GM12801 (cell line): ENCODE measurements around the gene KIAA1549.

Source experiments
- CTCF ChIP-seq: IDR thresholded peaks from one replicate; pipeline ENCODE4 v1.5.1; 2011; ENCODE audit warnings: control low read depth; ENCODE audit not compliant: insufficient read length; ENCODE audit errors: extremely low read depth

The KIAA1549 gene

GRCh38 chr7:138919911-138920310 is 61.3 kb downstream of the KIAA1549 start:
- TF ChIP-seq CTCF = no peak

GRCh38 chr7:138919216-138919615 is 62.0 kb downstream of the KIAA1549 start:
- no peak for TF ChIP-seq CTCF

GRCh38 chr7:138918756-138919155 is 62.4 kb downstream of the KIAA1549 start:
- no peak for TF ChIP-seq CTCF

GRCh38 chr7:138918176-138918575 is 63.0 kb downstream of the KIAA1549 start:
- no peak for TF ChIP-seq CTCF

GRCh38 chr7:138917771-138918170 is 63.4 kb downstream of the KIAA1549 start:
- no peak for TF ChIP-seq CTCF

GRCh38 chr7:138916731-138917130 is 64.5 kb downstream of the KIAA1549 start:
- TF ChIP-seq CTCF = no peak

- no peak for TF ChIP-seq CTCF
These were observed 64.9 kb downstream of the KIAA1549 start for GRCh38 chr7:138916275-138916674.

GRCh38 chr7:138913783-138914182 is 67.4 kb downstream of the KIAA1549 start:
- no peak for TF ChIP-seq CTCF
